Muscle of leg (tissue), 11 donors: ENCODE results near the gene C13orf42. TPM values are rescaled to one million over a fixed set of nuclear protein-coding genes. Genes with fewer than 3 reads are reported as not detected.
A peak's percentile ranks its signal among the peaks of the same experiment; 100 is the strongest.

Experiments used
- DNase-seq: peaks from one replicate; pipeline ENCODE4 v3.0.0; 2013
- H3K27ac ChIP-seq: one replicate; pipeline ENCODE4 v1.5.1; 2013; ENCODE audit warnings: mild to moderate bottlenecking, low read length, control low read depth
- H3K27me3 ChIP-seq: one replicate; pipeline ENCODE4 v1.6.1; 2013; ENCODE audit warnings: low read length; ENCODE audit not compliant: control insufficient read depth, insufficient read depth
- H3K36me3 ChIP-seq: one replicate; pipeline ENCODE4 v1.6.1; 2013; ENCODE audit warnings: low read length; ENCODE audit not compliant: control insufficient read depth, insufficient read depth
- H3K4me1 ChIP-seq: one replicate; pipeline ENCODE4 v1.6.1; 2013; ENCODE audit warnings: low read length; ENCODE audit not compliant: control insufficient read depth, insufficient read depth
- H3K4me3 ChIP-seq: one replicate; pipeline ENCODE4 v1.5.1; 2013; ENCODE audit warnings: low read length, control low read depth
- H3K9me3 ChIP-seq: replicated peaks from 2 replicates; pipeline ENCODE4 v1.6.1; 2013; ENCODE audit warnings: low read depth, low read length; ENCODE audit not compliant: control insufficient read depth
- WGBS: methylation state at CpG from one replicate; pipeline ENCODE4 v1.1.5; 2013; ENCODE audit warnings: missing lambda C conversion rate; ENCODE audit not compliant: insufficient coverage; 5-methylcytosine and 5-hydroxymethylcytosine counted together
- polyA plus RNA-seq, 8 donors: library from polyadenylated mRNA; unstranded; fragments of 120-200 nt; gene quantifications; one replicate each; pipeline versions ENCODE4 v1.2.1 to v1.2.3, GENCODE V29; 2013; ENCODE audit warnings: inconsistent platforms in 1 of 8, low replicate concordance in 1 of 8; ENCODE audit not compliant: insufficient read length in 8 of 8, insufficient read depth in 1 of 8
- total RNA-seq: library from RNA; stranded (reverse); fragments of 120-200 nt; gene quantifications from one replicate; pipeline ENCODE4 v1.2.4, GENCODE V29; 2013

C13orf42 gene
- total and polyA plus RNA-seq, 9 donors = 0.04 to 0.09 (median 0.05) TPM; not detected in 4

- no peaks in the 10 kb centered on the region for H3K27me3 ChIP-seq
- H3K4me1 ChIP-seq = peaks cover 5% of the 10 kb centered on the region
- H3K9me3 ChIP-seq = peaks cover 2% of the 10 kb centered on the region
- peak; percentile 88 for DNase-seq
- H3K4me3 ChIP-seq = no peak overlapping the region
- WGBS = no CpG with 5 or more reads among the region's 4 CpGs
- no peaks in the 10 kb centered on the region for H3K36me3 ChIP-seq
- no peak overlapping the region for H3K27ac ChIP-seq
Observed at GRCh38 chr13:51148952-51149573, 38.0 kb upstream of the C13orf42 start.

- no peak for DNase-seq
- 55% methylated on average over 17 of the region's 18 CpGs for WGBS
- Histone ChIP-seq H3K4me3 (no peak overlapping the region), H3K36me3 (no peaks in the 10 kb centered on the region), H3K9me3 (peaks cover 2% of the 10 kb centered on the region), H3K27me3 (no peaks in the 10 kb centered on the region), H3K27ac (no peak overlapping the region), H3K4me1 (peaks cover 5% of the 10 kb centered on the region)
Observed at GRCh38 chr13:51148223-51148951, 37.3 kb upstream of the C13orf42 start.

DNA sequence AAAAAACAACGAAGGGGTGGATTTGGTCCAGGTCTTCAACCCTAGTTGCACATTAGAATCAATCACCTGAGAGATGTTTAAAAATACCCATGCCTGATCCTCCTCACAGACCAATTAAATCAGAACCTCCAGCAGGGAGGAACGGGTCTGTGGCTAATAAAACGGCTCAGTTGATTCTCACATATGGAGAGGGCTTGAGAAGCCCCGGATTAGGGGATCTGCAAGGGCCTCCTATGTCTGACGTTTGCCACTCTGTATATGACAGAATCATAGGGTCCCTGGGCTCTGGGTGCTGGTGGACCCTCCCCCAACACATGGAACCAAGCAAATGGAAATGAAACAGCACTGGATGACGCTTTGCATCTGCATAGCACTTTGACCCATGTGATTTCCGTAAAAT lies 36.7 kb upstream of the C13orf42 start:
- WGBS = 60% methylated on average over 1 of the region's 7 CpGs
- Histone ChIP-seq H3K27ac (no peak overlapping the region), H3K27me3 (no peaks in the 10 kb centered on the region), H3K4me1 (peaks cover 3% of the 10 kb centered on the region), H3K4me3 (no peak overlapping the region), H3K36me3 (no peaks in the 10 kb centered on the region), H3K9me3 (peaks cover 2% of the 10 kb centered on the region)
- DNase-seq = no peak

DNA sequence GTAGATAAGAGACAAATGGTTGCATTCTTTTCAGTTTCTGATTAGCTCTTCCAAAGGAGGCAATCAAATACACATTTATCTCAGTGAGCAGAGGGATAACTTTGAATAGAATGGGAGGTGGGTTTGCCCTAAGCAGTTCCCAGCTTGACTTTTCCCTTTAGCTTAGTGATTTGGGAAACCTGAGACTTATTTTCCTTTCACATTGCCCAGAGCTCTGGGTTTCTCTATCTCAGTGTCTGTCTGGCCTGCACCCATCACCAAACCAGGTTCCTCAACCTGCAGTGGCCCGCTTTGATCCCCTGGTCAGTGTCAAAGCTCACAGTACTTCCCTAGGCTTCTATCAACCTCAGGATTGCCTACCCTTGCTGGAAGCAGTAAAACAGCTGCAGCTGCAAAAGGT lies 35.6 kb upstream of the C13orf42 start:
- Histone ChIP-seq H3K4me3 (no peak overlapping the region), H3K27me3 (no peaks in the 10 kb centered on the region), H3K4me1 (peaks cover 2% of the 10 kb centered on the region), H3K27ac (no peak overlapping the region), H3K36me3 (no peaks in the 10 kb centered on the region), H3K9me3 (peaks cover 2% of the 10 kb centered on the region)
- DNase-seq = no peak
- 83% methylated on average over 1 of the region's 1 CpG for WGBS

DNA sequence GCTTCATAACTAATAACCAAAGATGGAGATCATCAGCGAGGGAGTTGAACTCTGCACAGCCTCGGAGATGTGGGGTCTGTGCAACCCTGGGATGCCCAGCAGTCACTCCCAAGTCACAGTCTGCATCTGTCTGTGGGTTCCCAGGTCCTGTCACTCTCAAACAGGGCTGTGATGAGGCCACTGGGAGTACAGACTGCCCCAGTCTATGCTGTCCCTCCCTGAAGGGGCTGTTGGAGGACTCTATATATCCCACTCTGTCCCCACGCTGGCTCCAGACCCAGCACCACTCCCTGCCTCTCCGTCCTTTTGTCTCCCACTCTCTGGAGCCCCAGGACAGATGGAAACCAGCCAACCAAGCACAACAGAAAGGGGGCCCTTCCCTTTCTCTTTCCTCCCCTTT lies 26.2 kb upstream of the C13orf42 start:
- Histone ChIP-seq H3K36me3 (no peaks in the 10 kb centered on the region), H3K4me1 (peaks cover 3% of the 10 kb centered on the region), H3K9me3 (no peaks in the 10 kb centered on the region), H3K27ac (no peak overlapping the region), H3K4me3 (no peak overlapping the region), H3K27me3 (no peaks in the 10 kb centered on the region)
- WGBS = 81% methylated on average over 4 of the region's 4 CpGs
- no peak for DNase-seq

DNA sequence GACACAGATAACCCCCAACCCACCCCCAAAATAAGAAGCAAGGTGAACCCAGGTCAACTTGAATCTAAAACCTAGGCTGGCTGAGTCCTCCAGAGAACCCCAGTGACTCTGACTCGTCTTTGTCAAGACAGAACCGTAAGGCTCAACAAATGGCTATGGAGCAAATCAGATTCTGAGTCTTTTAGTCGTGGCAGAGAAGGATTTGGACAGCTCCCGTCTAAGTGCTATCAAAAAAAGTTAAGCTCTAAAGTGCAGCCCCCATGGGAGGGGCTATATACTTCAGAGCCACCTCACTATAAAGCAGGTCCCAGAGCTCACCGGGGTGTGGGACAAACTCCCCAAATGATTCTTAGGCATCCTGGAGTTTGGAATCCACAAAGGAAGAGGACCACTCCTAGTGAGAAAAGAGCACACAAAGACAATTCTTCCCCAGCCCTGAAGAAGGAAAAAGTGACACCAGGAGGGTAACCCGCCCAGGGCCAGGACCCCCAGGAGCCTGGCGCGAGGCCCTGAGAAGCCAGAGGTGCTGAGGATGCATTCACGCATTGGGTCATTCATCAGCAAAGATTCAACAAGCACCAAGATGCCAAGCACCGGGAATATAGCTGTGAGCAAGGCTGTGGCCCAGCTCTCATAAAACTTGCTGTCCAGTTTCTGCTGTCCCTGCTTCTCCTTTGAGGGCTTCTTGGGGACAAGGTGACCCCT lies 25.4 kb upstream of the C13orf42 start:
- no peak overlapping the region for H3K27ac ChIP-seq
- H3K4me3 ChIP-seq = no peak overlapping the region
- no peaks in the 10 kb centered on the region for H3K9me3 ChIP-seq
- DNase-seq = no peak
- peaks cover 3% of the 10 kb centered on the region for H3K4me1 ChIP-seq
- H3K36me3 ChIP-seq = no peaks in the 10 kb centered on the region
- WGBS = 75% methylated on average over 8 of the region's 10 CpGs
- no peaks in the 10 kb centered on the region for H3K27me3 ChIP-seq

DNA sequence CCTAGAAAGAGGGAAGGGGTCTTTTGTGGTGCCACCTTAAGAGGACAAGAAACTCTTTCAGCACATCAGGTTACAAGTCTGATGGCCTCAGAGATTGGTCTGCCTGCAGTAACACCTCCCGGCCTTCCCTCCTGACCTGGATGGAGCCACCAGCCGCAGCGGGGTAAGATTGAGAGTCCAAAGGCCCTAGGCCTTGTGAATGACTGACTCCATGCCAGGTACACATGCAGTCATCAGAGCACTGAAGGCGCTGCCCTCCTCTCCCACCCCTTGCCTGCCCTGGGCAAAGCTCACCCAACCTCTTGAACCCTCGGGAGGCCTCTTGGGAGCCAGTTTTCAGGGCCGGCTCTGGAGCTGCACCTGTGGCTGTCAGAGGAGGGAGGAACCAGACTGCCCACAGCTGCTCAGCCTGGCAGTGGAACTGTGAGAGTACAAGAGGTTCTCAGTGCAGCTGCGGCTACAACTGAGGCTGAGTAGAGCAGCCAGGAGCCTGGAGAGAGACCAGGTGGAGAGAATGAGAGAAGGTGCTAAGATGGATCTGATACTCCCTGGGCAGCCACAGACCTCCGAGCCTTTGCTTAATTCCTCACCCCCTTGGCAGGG lies 23.8 kb upstream of the C13orf42 start:
- Histone ChIP-seq H3K27me3 (no peaks in the 10 kb centered on the region), H3K27ac (no peak overlapping the region), H3K4me1 (peaks cover 3% of the 10 kb centered on the region), H3K36me3 (no peaks in the 10 kb centered on the region), H3K9me3 (no peaks in the 10 kb centered on the region), H3K4me3 (no peak overlapping the region)
- WGBS = 74% methylated on average over 6 of the region's 8 CpGs
- DNase-seq = no peak

- no peak overlapping the region for H3K4me3 ChIP-seq
- no peak for DNase-seq
- H3K27me3 ChIP-seq = no peaks in the 10 kb centered on the region
- peaks cover 3% of the 10 kb centered on the region for H3K4me1 ChIP-seq
- no peaks in the 10 kb centered on the region for H3K36me3 ChIP-seq
- no peak overlapping the region for H3K27ac ChIP-seq
- no CpG with 5 or more reads among the region's 1 CpG for WGBS
- no peaks in the 10 kb centered on the region for H3K9me3 ChIP-seq
Observed at GRCh38 chr13:51130348-51130747, 19.3 kb upstream of the C13orf42 start.

DNA sequence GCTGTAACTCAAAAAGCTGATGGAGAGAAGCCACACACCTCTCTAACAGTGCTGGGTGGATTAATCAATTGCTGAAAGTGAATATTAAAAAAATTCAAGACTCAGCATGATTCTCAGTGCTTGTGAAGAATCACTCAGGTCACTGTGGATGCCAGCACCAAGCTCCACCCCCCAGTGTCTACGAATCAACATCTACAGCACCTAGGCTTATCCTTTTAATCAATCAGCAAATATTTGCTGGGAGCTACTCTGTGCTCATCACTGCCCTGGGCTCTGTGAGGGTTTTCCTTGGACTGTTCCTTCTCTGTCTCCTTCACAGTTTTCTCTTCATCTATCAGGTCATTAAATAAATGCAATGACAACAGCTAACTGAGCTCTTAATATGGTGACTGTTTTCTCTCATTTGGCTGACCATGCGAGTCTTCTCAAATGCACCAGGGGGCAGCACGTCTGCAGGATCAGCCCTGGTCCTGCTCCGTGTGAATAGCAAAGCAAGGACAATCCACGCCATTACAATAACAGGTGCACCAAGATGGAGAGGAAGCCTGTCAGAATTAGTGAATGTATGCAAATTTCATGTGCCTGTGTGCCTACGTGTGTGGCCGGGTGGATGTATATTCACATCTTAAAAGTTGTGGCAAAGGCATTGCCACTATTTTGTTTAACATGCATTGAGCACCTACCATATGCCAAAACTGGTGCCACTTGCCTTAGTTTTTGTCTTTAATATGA lies 14.6 kb upstream of the C13orf42 start:
- peak; percentile 58 for DNase-seq
- WGBS = 18% methylated on average over 4 of the region's 7 CpGs
- H3K36me3 ChIP-seq = no peaks in the 10 kb centered on the region
- H3K27me3 ChIP-seq = no peaks in the 10 kb centered on the region
- no peaks in the 10 kb centered on the region for H3K9me3 ChIP-seq
- no peaks in the 10 kb centered on the region for H3K4me1 ChIP-seq
- H3K27ac ChIP-seq = no peak overlapping the region
- H3K4me3 ChIP-seq = no peak overlapping the region
